B cell (primary cell): ENCODE measurements around the gene ZCWPW2. TPM values are rescaled to one million over a fixed set of nuclear protein-coding genes. Genes with fewer than 3 reads are reported as not detected.

Experiments
- ATAC-seq: fragments of 200-7000 bp; cut with Tn5 transposase; one replicate; pipeline ENCODE4 v1.10.0; 2021; ENCODE audit warnings: low read depth, mild to moderate bottlenecking, moderate number of reproducible peaks, moderate library complexity
- CTCF ChIA-PET: fragments of 350-600 bp; sonication (Branson Sonifier 250); formaldehyde crosslinking; loops from one replicate; lab custom pipeline; 2021; ENCODE audit warnings: antibody characterized with exemption, inconsistent platforms; lab: Charles Lee
- POLR2A ChIA-PET: fragments of 350-600 bp; sonication (Branson Sonifier 250); formaldehyde crosslinking; loops from one replicate; lab custom pipeline; 2021; ENCODE audit warnings: antibody characterized with exemption; lab: Charles Lee
- DNase-seq: peaks from one replicate; pipeline ENCODE4 v3.0.0; 2013
- H2AFZ ChIP-seq: 2 replicates; pipeline ENCODE4 v1.6.1; 2012; ENCODE audit warnings: mild to moderate bottlenecking, low read depth, low read length; ENCODE audit not compliant: insufficient read depth, poor library complexity, severe bottlenecking
- H3K27ac ChIP-seq, 2 donors: 1 replicate in 1 of 2; 2 replicates in 1 of 2; pipeline ENCODE4 v1.5.1; 2012 to 2013; ENCODE audit warnings: low read length in 2 of 2, mild to moderate bottlenecking in 2 of 2, moderate library complexity in 1 of 2
- H3K27me3 ChIP-seq, 4 experiments: fragments of 200-600 bp in 1 of 4; sonication (generic) in 1 of 4; replicated peaks in 1 of 4; 1 replicate in 2 of 4; 2 replicates in 2 of 4; pipeline versions ENCODE4 v1.6.1 to v1.7.0; 2013 to 2016; ENCODE audit warnings: low read length in 3 of 4, mild to moderate bottlenecking in 2 of 4, mixed read lengths in 1 of 4, moderate library complexity in 1 of 4; ENCODE audit not compliant: insufficient read depth in 4 of 4, control insufficient read depth in 3 of 4; ENCODE audit errors: control extremely low read depth in 1 of 4
- H3K36me3 ChIP-seq, 2 experiments: replicated peaks in 1 of 2; 1 replicate in 1 of 2; 2 replicates in 1 of 2; pipeline versions ENCODE4 v1.6.1 to v1.7.1; 2013; ENCODE audit warnings: low read length in 1 of 2; ENCODE audit not compliant: insufficient read depth in 2 of 2, control insufficient read depth in 1 of 2; ENCODE audit errors: control extremely low read depth in 1 of 2, extremely low read depth in 1 of 2
- H3K4me1 ChIP-seq, 2 donors: fragments of 200-600 bp in 1 of 2; sonication (generic) in 1 of 2; 1 replicate in 1 of 2; 2 replicates in 1 of 2; pipeline versions ENCODE4 v1.5.1 to v1.6.1; 2013 to 2017; ENCODE audit warnings: low read length in 2 of 2; ENCODE audit not compliant: control insufficient read depth in 2 of 2, insufficient read depth in 2 of 2
- H3K4me2 ChIP-seq: replicated peaks from 2 replicates; pipeline ENCODE3; 2012; ENCODE audit warnings: mild to moderate bottlenecking, low read depth, low read length; ENCODE audit not compliant: poor library complexity, severe bottlenecking
- H3K4me3 ChIP-seq, 5 experiments: fragments of 200-600 bp in 1 of 5; sonication (generic) in 1 of 5; 1 replicate in 3 of 5; 2 replicates in 2 of 5; pipeline versions ENCODE4 v1.5.1 to v1.7.0; 2011 to 2016; ENCODE audit warnings: low read length in 4 of 5, mild to moderate bottlenecking in 4 of 5, low read depth in 2 of 5, control low read depth in 1 of 5, moderate library complexity in 1 of 5; ENCODE audit not compliant: insufficient read depth in 1 of 5; ENCODE audit errors: control extremely low read depth in 1 of 5, extremely low read depth in 1 of 5
- H3K79me2 ChIP-seq: fragments of 200-600 bp; sonication (generic); one replicate; pipeline ENCODE4 v1.6.0; 2016; ENCODE audit warnings: low read length; ENCODE audit not compliant: control insufficient read depth, insufficient read depth
- H3K9ac ChIP-seq: fragments of 200-600 bp; sonication (generic); 2 replicates; pipeline ENCODE4 v1.6.1; 2017; ENCODE audit warnings: mild to moderate bottlenecking, low read length, moderate library complexity
- H3K9me3 ChIP-seq, 3 donors: one replicate each; pipeline versions ENCODE4 v1.6.1 to v1.7.1; 2013; ENCODE audit warnings: low read length in 2 of 3; ENCODE audit not compliant: control insufficient read depth in 2 of 3, insufficient read depth in 1 of 3; ENCODE audit errors: control extremely low read depth in 1 of 3
- H4K20me1 ChIP-seq: 2 replicates; pipeline ENCODE4 v1.6.0; 2012; ENCODE audit warnings: mild to moderate bottlenecking, low read length; ENCODE audit not compliant: insufficient read depth, control insufficient read depth, poor library complexity, severe bottlenecking
- H3K27ac Mint-ChIP-seq: one replicate; pipeline ENCODE4 v1.8.0; 2021; ENCODE audit warnings: mixed read lengths
- H3K27me3 Mint-ChIP-seq: one replicate; pipeline ENCODE4 v1.8.0; 2021; ENCODE audit warnings: mixed read lengths
- H3K4me1 Mint-ChIP-seq: one replicate; pipeline ENCODE4 v1.8.0; 2021; ENCODE audit warnings: mixed read lengths
- H3K4me3 Mint-ChIP-seq: one replicate; pipeline ENCODE4 v1.8.0; 2021; ENCODE audit warnings: mixed read lengths
- H3K9me3 Mint-ChIP-seq: one replicate; pipeline ENCODE4 v1.8.0; 2022; ENCODE audit warnings: mixed read lengths; ENCODE audit not compliant: insufficient read depth
- EZH2 ChIP-seq: IDR thresholded peaks from 2 replicates; pipeline ENCODE4 v1.6.1; 2012; ENCODE audit warnings: borderline replicate concordance, low read depth, mild to moderate bottlenecking, moderate library complexity, low read length; ENCODE audit not compliant: insufficient read depth, poor library complexity, severe bottlenecking
- WGBS: methylation state at CpG from one replicate; pipeline ENCODE4 v1.1.5; 2013; ENCODE audit warnings: missing lambda C conversion rate; ENCODE audit not compliant: insufficient coverage; 5-methylcytosine and 5-hydroxymethylcytosine counted together
- intact Hi-C: fragments of 100-400 bp; cut with micrococcal nuclease; formaldehyde crosslinking; loops from one replicate; pipeline ENCODE4 v1.10.0; 2022
- polyA plus RNA-seq: library from polyadenylated mRNA; depleted of rRNA; stranded (reverse); fragments of >200 nt; gene quantifications from 2 replicates; pipeline ENCODE4 v1.2.3, GENCODE V29; 2012
- total RNA-seq, 2 donors: library from RNA; stranded (reverse); fragments of 120-200 nt in 1 of 2; gene quantifications; 1 replicate in 1 of 2; 2 replicates in 1 of 2; pipeline versions ENCODE4 v1.2.3 to v1.2.4, GENCODE V29; 2013 to 2022
- TF ChIP-seq, protein P1 (sequence below): fragments of 200-600 bp; IDR thresholded peaks from one replicate; pipeline ENCODE4 v1.8.0; 2022; ENCODE audit warnings: antibody characterized with exemption, mild to moderate bottlenecking

ZCWPW2 gene
- total and polyA plus RNA-seq, 2 donors (not counting 1 experiment from before 2014, with no cell fraction given), result not detected

DNA sequence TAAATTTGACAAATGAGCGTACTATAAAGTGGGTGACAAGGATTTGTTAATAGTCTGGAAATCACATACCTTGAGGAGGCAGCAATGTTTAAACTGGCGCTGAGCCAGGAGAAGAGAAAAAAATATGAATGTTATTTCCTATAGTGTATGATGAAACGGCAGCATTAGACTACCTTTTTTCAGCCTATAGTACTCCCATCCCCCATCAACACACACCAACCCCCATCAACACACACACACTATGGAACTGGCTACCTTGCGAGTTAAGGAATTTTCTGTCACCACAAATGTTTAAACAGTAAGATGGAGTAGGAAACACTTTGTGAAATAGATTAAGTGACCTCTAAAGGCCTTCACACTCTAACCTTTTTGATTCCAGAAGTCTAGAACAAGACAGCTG lies 46.8 kb upstream of the ZCWPW2 start:
- WGBS, result 100% methylated on average over 1 of the region's 4 CpGs
- H3K27ac Mint-ChIP-seq, result no peak overlapping the region
- Histone ChIP-seq H3K36me3 (peaks cover 0 to 1% of the 10 kb centered on the region in 2 experiments), H2AFZ (no peak overlapping the region), H3K4me3 (no peak overlapping the region), H3K27me3 (no peaks in the 10 kb centered on the region), H4K20me1 (no peaks in the 10 kb centered on the region), H3K27ac (no peak overlapping the region), H3K9me3 (no peaks in the 10 kb centered on the region), H3K79me2 (no peaks in the 10 kb centered on the region), H3K9ac (no peak overlapping the region), H3K4me2 (no peak overlapping the region), H3K4me1 (no peaks in the 10 kb centered on the region)
- H3K4me1 Mint-ChIP-seq, result no peaks in the 10 kb centered on the region
- no peak overlapping the region for H3K4me3 Mint-ChIP-seq
- no peak for ATAC-seq
- CTCF ChIA-PET, result no interaction called here
- POLR2A ChIA-PET, result no interaction called here
- intact Hi-C loops, result no loop called here
- TF ChIP-seq EZH2, result no peak
- TF ChIP-seq, protein P1, sequence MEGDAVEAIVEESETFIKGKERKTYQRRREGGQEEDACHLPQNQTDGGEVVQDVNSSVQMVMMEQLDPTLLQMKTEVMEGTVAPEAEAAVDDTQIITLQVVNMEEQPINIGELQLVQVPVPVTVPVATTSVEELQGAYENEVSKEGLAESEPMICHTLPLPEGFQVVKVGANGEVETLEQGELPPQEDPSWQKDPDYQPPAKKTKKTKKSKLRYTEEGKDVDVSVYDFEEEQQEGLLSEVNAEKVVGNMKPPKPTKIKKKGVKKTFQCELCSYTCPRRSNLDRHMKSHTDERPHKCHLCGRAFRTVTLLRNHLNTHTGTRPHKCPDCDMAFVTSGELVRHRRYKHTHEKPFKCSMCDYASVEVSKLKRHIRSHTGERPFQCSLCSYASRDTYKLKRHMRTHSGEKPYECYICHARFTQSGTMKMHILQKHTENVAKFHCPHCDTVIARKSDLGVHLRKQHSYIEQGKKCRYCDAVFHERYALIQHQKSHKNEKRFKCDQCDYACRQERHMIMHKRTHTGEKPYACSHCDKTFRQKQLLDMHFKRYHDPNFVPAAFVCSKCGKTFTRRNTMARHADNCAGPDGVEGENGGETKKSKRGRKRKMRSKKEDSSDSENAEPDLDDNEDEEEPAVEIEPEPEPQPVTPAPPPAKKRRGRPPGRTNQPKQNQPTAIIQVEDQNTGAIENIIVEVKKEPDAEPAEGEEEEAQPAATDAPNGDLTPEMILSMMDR, result no peak
- DNase-seq, result no peak
- no peaks in the 10 kb centered on the region for H3K9me3 Mint-ChIP-seq
- H3K27me3 Mint-ChIP-seq, result no peaks in the 10 kb centered on the region

DNA sequence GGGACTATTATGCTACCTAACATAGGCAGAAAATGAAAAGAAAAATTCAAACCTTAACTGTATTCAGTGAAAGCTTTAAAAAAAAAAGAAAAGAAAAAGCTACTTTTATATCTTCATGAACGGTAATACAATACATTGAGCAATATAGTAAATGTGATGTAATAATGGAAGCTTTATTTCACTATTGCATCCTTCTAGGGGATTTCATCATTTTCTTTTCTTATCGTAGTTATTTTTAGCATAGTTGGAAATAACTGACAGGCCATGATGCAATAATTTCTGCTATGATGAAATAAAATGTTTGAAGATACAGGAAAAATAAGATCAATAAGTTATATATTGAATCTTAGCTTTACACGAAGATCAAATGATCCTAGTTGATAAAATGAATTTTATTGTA lies 40.3 kb upstream of the ZCWPW2 start:
- no peak overlapping the region for H3K4me2 ChIP-seq
- no peak overlapping the region for H3K27ac Mint-ChIP-seq
- no CpG with 5 or more reads among the region's 3 CpGs for WGBS

More for the DNA sequence above, 40.3 kb upstream of the ZCWPW2 start:
- Histone ChIP-seq H3K9me3 (no peaks in the 10 kb centered on the region), H3K9ac (no peak overlapping the region), H3K4me3 (no peak overlapping the region), H2AFZ (no peak overlapping the region), H4K20me1 (no peaks in the 10 kb centered on the region), H3K27me3 (no peaks in the 10 kb centered on the region), H3K4me1 (no peaks in the 10 kb centered on the region), H3K36me3 (no peaks in the 10 kb centered on the region), H3K27ac (no peak overlapping the region), H3K79me2 (no peaks in the 10 kb centered on the region)
- Mint-ChIP-seq H3K4me1 (no peaks in the 10 kb centered on the region), H3K27me3 (no peaks in the 10 kb centered on the region), H3K4me3 (no peak overlapping the region), H3K9me3 (no peaks in the 10 kb centered on the region)
- CTCF ChIA-PET, result interaction anchor here (1.3 to 1.6 kb wide), 2 partner anchors 20 to 596 kb away, joined by 3 to 6 read pairs; no protein-coding TSS in a partner anchor
- no peak for ATAC-seq
- no peak for DNase-seq
- POLR2A ChIA-PET, result no interaction called here
- TF ChIP-seq EZH2, result no peak
- TF ChIP-seq, protein P1, result no peak
- intact Hi-C loops, result no loop called here
